Testis (tissue), 3 donors: ENCODE measurements around the gene PROC. TPM values are rescaled to one million over a fixed set of nuclear protein-coding genes. Genes with fewer than 3 reads are reported as not detected.

Experiments used
- DNase-seq: peaks from one replicate; pipeline ENCODE4 v3.0.0-alpha.2; 2019
- H3K27ac ChIP-seq, 2 donors: fragments of 200-600 bp; sonication (generic); one replicate each; pipeline ENCODE4 v1.5.1; 2019
- H3K27me3 ChIP-seq: fragments of 200-600 bp; sonication (generic); one replicate; pipeline ENCODE4 v1.5.1; 2019
- H3K36me3 ChIP-seq: fragments of 200-600 bp; sonication (generic); one replicate; pipeline ENCODE4 v1.5.1; 2017; ENCODE audit warnings: low read depth; ENCODE audit errors: missing control alignments
- H3K4me1 ChIP-seq: fragments of 200-600 bp; sonication (generic); one replicate; pipeline ENCODE4 v1.5.1; 2019
- H3K4me3 ChIP-seq, 2 donors: fragments of 200-600 bp; sonication (generic); one replicate each; pipeline ENCODE4 v1.5.1; 2017 to 2019
- H3K9me3 ChIP-seq: fragments of 200-600 bp; sonication (generic); one replicate; pipeline ENCODE4 v1.5.1; 2017
- CTCF ChIP-seq, 3 experiments: fragments of 450-650 bp in 2 of 3; fragments of 200-600 bp in 1 of 3; sonication (generic) in 1 of 3; IDR thresholded peaks; one replicate each; pipeline ENCODE4 v1.5.1; 2016 to 2019; ENCODE audit warnings: antibody characterized with exemption in 3 of 3, mild to moderate bottlenecking in 2 of 3, moderate library complexity in 1 of 3
- POLR2A ChIP-seq: fragments of 450-650 bp; IDR thresholded peaks from one replicate; pipeline ENCODE4 v1.6.1; 2017; ENCODE audit warnings: antibody characterized with exemption, mild to moderate bottlenecking, moderate library complexity
- WGBS, 2 donors: methylation state at CpG; one replicate each; pipeline ENCODE4 v1.1.5; 2018; 5-methylcytosine and 5-hydroxymethylcytosine counted together
- intact Hi-C: fragments of 100-400 bp; cut with DNase I; formaldehyde crosslinking; loops from one replicate; pipeline ENCODE4 v1.15.1; 2023; ENCODE audit warnings: low total_unique reads
- polyA plus RNA-seq: library from polyadenylated mRNA; stranded (reverse); fragments of 350-450 nt; fragmentation: Illumina TruSeq; extraction: RNeasy Lipid Tissue Mini Kit (QIAGEN cat#74804); gene quantifications from one replicate; pipeline ENCODE4 v1.2.3, GENCODE V29; 2014; ENCODE audit warnings: low read depth, low replicate concordance; ENCODE audit not compliant: insufficient read depth
- total RNA-seq, 2 donors: library from RNA; depleted of rRNA; stranded (reverse); fragments of >200 nt; gene quantifications; one replicate each; pipeline ENCODE4 v1.2.3, GENCODE V29; 2016

The PROC gene
- total and polyA plus RNA-seq, 3 donors from 2014 or later = 0.63 TPM; not detected in 2

GRCh38 chr2:127387655-127388422 is 30.4 kb upstream of the PROC start, which contains the start of gene MAP3K2:
TSS of gene MAP3K2 (minus strand) at chr2:127387975. CDS start at chr2:127343129, 44,846 bp downstream.
- intact Hi-C loops = no loop called here
- peak; percentile 93 for DNase-seq
- 0% methylated on average over 2 to 100 of the region's 100 CpGs for WGBS, 2 donors
- H3K4me1 ChIP-seq = peaks cover 13% of the 10 kb centered on the region
- peak within 1 kb of the TSS; percentile 100 for H3K27ac ChIP-seq
- H3K9me3 ChIP-seq = no peaks in the 10 kb centered on the region
- peak in 1 of 3 experiments; percentile 8 for TF ChIP-seq CTCF (IDR thresholded peaks at IDR 0.05)
- TF ChIP-seq POLR2A = peak; percentile 64
- H3K36me3 ChIP-seq = no peaks in the 10 kb centered on the region
- H3K27me3 ChIP-seq = no peaks in the 10 kb centered on the region
- H3K4me3 ChIP-seq = peak within 1 kb of the TSS; percentile 97 to 99

GRCh38 chr2:127388423-127389164 is 29.6 kb upstream of the PROC start:
- H3K36me3 ChIP-seq = no peaks in the 10 kb centered on the region
- no peaks in the 10 kb centered on the region for H3K9me3 ChIP-seq
- peak overlapping the region; percentile 89 to 100 for H3K27ac ChIP-seq
- H3K4me3 ChIP-seq = peak overlapping the region; percentile 97 to 99
- no peaks in the 10 kb centered on the region for H3K27me3 ChIP-seq
- peaks cover 13% of the 10 kb centered on the region for H3K4me1 ChIP-seq
- TF ChIP-seq CTCF (IDR thresholded peaks at IDR 0.05) (no peak), POLR2A (no peak)
- intact Hi-C loops = no loop called here
- DNase-seq = no peak
- WGBS, 2 donors = 52 to 54% methylated on average over 8 of the region's 8 CpGs

- TF ChIP-seq POLR2A = no peak
- TF ChIP-seq CTCF (IDR thresholded peaks at IDR 0.05) = no peak
- peaks cover 13% of the 10 kb centered on the region for H3K4me1 ChIP-seq
- H3K27ac ChIP-seq = no peak overlapping the region
- no peaks in the 10 kb centered on the region for H3K9me3 ChIP-seq
- intact Hi-C loops = no loop called here
- 79 to 83% methylated on average over 5 of the region's 5 CpGs for WGBS, 2 donors
- H3K27me3 ChIP-seq = no peaks in the 10 kb centered on the region
- H3K4me3 ChIP-seq = no peak overlapping the region
- DNase-seq = no peak
- H3K36me3 ChIP-seq = no peaks in the 10 kb centered on the region
Measured at GRCh38 chr2:127389778-127390435, 28.3 kb upstream of the PROC start.

GRCh38 chr2:127392133-127392827 is 25.9 kb upstream of the PROC start:
- Histone ChIP-seq H3K27me3 (no peaks in the 10 kb centered on the region), H3K36me3 (no peaks in the 10 kb centered on the region), H3K4me3 (no peak overlapping the region), H3K9me3 (no peaks in the 10 kb centered on the region), H3K4me1 (peaks cover 7% of the 10 kb centered on the region), H3K27ac (no peak overlapping the region)
- DNase-seq = no peak
- no peak for TF ChIP-seq CTCF (IDR thresholded peaks at IDR 0.05)
- no peak for TF ChIP-seq POLR2A
- WGBS, 2 donors = 89 to 92% methylated on average over 2 of the region's 2 CpGs
- intact Hi-C loops = no loop called here
